DOHH2 (cell line): ENCODE results near the gene SLC29A3.

ENCODE experiments used
- EZH2phosphoT487 ChIP-seq: fragments of 200-600 bp; sonication (generic); IDR thresholded peaks from 2 replicates; pipeline ENCODE4 v1.6.1; 2017; ENCODE audit warnings: borderline replicate concordance, mild to moderate bottlenecking, antibody characterized with exemption, low read length, moderate library complexity, mixed read lengths
- TF ChIP-seq, protein P1 (sequence below): fragments of 200-600 bp; sonication (generic); IDR thresholded peaks from one replicate; pipeline ENCODE4 v1.5.1; 2014; ENCODE audit warnings: antibody characterized with exemption, mild to moderate bottlenecking, low read depth, low read length; ENCODE audit not compliant: poor library complexity, severe bottlenecking

DNA sequence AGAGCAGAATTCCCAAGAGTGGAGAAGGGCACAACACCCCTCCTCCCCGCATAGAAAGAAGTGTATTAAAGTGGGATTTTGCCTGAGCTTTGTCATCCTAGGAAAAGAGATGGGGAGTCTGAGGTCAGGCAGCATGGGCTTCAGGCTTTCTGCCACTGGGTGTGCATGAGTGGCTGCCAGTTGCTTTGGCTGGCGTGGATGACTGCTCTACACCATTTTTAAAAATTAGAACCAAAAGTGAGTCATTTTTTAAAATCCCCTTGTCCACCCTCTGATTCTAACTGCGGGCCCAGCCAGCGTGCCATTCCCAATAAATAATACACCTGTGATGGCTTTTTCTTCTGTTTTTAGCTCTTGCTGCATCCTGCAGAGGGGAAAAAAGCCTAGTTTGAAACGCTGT is 13.4 kb downstream of the SLC29A3 start:
- no peak for TF ChIP-seq EZH2phosphoT487
- TF ChIP-seq, protein P1, sequence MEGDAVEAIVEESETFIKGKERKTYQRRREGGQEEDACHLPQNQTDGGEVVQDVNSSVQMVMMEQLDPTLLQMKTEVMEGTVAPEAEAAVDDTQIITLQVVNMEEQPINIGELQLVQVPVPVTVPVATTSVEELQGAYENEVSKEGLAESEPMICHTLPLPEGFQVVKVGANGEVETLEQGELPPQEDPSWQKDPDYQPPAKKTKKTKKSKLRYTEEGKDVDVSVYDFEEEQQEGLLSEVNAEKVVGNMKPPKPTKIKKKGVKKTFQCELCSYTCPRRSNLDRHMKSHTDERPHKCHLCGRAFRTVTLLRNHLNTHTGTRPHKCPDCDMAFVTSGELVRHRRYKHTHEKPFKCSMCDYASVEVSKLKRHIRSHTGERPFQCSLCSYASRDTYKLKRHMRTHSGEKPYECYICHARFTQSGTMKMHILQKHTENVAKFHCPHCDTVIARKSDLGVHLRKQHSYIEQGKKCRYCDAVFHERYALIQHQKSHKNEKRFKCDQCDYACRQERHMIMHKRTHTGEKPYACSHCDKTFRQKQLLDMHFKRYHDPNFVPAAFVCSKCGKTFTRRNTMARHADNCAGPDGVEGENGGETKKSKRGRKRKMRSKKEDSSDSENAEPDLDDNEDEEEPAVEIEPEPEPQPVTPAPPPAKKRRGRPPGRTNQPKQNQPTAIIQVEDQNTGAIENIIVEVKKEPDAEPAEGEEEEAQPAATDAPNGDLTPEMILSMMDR: no peak
